Brain microvascular endothelial cell (primary cell): Measurements from ENCODE around the gene LPCAT1.

Experiments
- DNase-seq: peaks from one replicate; pipeline ENCODE4 v3.0.0-alpha.2; 2020
- H3K27ac ChIP-seq: fragments of 250-450 bp; sonication (Bioruptor Pico); 2 replicates; pipeline ENCODE4 v1.5.1; 2020; ENCODE audit warnings: mild to moderate bottlenecking, moderate library complexity
- H3K27me3 ChIP-seq: fragments of 250-450 bp; sonication (Bioruptor Pico); replicated peaks from 2 replicates; pipeline ENCODE4 v1.5.1; 2020; ENCODE audit warnings: mild to moderate bottlenecking
- H3K36me3 ChIP-seq: fragments of 250-450 bp; sonication (Bioruptor Pico); replicated peaks from 2 replicates; pipeline ENCODE4 v1.5.1; 2020; ENCODE audit warnings: mild to moderate bottlenecking
- H3K4me3 ChIP-seq: 2 replicates; pipeline ENCODE4 v1.5.1; 2011; ENCODE audit warnings: low read depth, mild to moderate bottlenecking, control low read depth, low read length, moderate library complexity
- in situ Hi-C: cut with HindIII; loops from 2 replicates; pipeline ENCODE4 v1.10.0; 2017; ENCODE audit warnings: low sequenced_read_pairs, low pct_ligation_motif_present
- TF ChIP-seq, protein P1 (sequence below): IDR thresholded peaks from 2 replicates; pipeline ENCODE4 v1.5.1; 2011; ENCODE audit warnings: low read depth, mild to moderate bottlenecking, moderate library complexity, low read length, control low read depth, inconsistent platforms; ENCODE audit errors: missing control alignments

The LPCAT1 gene

DNA sequence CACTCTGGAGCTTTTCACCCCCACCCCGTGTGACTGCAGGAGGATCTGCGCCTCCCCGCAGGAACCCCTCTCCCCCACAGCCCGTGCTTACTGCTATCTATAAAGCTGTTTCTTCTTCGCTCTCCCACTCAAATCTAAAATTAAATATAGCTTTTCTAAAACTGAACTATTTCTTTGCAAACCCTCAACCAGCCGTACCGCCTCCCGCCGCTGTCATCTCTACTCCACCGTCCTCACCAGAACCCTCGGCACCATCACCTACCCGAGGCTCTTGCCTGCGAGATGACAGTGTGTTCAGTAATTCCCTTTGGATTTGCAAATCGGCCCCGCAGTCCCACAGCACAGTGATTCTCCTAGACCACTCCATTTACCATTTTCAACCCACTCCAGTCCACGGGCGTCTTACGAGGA is 13.6 kb downstream of the LPCAT1 start:
- no peak overlapping the region for H3K4me3 ChIP-seq
- TF ChIP-seq, protein P1, sequence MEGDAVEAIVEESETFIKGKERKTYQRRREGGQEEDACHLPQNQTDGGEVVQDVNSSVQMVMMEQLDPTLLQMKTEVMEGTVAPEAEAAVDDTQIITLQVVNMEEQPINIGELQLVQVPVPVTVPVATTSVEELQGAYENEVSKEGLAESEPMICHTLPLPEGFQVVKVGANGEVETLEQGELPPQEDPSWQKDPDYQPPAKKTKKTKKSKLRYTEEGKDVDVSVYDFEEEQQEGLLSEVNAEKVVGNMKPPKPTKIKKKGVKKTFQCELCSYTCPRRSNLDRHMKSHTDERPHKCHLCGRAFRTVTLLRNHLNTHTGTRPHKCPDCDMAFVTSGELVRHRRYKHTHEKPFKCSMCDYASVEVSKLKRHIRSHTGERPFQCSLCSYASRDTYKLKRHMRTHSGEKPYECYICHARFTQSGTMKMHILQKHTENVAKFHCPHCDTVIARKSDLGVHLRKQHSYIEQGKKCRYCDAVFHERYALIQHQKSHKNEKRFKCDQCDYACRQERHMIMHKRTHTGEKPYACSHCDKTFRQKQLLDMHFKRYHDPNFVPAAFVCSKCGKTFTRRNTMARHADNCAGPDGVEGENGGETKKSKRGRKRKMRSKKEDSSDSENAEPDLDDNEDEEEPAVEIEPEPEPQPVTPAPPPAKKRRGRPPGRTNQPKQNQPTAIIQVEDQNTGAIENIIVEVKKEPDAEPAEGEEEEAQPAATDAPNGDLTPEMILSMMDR = no peak
- H3K27ac ChIP-seq = no peak overlapping the region
- in situ Hi-C loops = no loop called here
- DNase-seq = no peak
- H3K27me3 ChIP-seq = no peaks in the 10 kb centered on the region
- peaks cover 6% of the 10 kb centered on the region for H3K36me3 ChIP-seq

DNA sequence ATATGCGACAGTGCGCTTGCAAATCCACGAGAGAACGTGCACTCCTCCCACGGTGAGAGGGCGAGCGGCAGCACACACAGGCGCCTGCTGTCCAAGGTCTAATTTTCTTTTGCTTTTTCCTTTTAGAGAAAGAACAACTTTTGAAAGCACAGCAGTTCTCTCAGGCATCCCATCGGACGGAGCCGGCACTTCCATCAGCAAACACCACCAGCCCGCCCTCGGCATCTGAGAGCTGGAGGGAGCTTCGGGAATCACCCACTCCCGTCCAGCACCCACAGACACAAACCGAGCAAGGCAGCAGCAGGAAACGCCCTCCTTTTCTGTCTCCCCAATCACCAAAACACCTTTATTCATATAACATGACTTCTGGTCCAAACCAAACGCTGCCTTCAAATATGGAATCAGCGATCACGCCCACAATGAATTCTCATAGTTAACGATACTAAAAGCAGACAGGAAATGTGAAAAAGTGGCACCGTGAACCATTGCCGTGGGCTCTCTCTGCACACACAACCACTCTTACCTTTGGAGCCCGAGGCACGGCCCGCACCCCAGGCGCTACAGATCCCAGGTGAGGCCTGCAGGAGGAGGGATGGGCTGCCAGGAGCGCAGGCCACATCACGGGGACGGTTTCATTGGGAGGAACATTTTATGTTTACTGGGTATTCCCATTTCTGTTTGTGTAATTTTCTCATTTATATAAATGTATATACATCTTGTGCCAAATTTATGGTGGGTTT is 14.2 kb downstream of the LPCAT1 start:
- Histone ChIP-seq H3K27me3 (no peaks in the 10 kb centered on the region), H3K4me3 (no peak overlapping the region), H3K36me3 (peaks cover 6% of the 10 kb centered on the region), H3K27ac (no peak overlapping the region)
- DNase-seq = no peak
- TF ChIP-seq, protein P1 = no peak
- in situ Hi-C loops = no loop called here

DNA sequence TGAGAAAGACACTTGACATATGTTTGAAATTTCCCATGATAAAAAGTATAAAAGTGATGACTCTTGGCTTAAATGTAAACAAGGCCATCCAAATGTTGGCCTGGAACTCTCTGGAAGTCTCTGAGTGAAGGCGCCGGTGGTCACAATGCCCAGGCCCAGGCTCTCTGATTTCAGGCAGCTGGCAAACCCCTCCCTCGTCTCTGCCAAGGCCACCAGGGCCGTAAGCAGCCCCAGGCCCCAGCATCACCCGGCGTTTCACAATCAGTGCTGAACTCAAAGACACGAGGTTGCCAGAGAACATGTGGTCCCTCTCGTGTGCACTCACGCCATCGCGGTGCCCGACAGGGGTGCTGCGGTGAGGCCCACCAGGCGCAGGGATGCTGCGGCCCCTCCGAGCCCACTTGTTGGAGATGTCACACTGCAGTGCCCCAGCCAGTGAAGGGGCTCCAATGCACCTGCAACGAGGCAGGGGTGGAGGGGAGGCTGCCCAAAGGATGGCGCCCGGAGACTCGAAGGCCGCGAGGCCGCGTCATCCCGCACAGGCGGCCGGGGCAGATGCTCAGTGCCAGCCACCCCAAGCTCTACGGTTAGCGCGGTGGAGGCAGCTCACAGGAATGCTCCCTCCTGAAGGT is 15.0 kb downstream of the LPCAT1 start:
- no peak for DNase-seq
- Histone ChIP-seq H3K4me3 (no peak overlapping the region), H3K27me3 (no peaks in the 10 kb centered on the region), H3K36me3 (peaks cover 6% of the 10 kb centered on the region), H3K27ac (no peak overlapping the region)
- TF ChIP-seq, protein P1 = no peak
- in situ Hi-C loops = no loop called here

DNA sequence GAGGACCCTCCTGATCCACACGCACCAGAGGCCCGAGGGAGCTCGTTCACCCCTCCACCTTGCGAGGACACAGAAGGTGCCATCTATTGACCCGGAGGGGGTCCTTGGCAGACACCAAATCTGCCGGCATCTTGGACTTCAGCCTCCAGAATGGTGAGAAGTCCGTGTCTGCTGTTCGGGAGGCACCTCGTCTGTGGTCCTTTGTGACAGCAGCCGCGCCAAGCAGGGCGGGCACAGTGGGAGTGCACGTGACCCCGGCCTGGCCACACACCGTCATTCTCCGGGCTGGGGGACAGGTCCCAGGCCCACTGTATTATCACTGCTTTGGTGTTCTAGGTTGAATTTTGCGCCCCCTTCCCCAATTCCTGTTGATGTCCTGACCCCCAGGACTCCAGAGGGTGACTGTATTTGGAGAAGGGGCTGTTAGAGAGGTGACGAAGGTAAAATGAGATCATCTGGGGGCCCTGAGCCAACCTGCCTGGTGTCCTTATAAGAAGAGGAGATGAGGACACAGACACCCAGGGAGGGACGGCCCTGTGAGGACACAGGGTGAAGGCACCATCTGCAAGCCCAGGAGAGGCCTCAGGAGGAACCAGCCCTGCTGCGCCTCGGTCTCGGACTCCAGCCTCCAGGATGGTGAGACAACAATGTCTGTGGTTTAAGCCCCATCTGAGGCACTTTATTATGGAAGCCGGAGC is 15.7 kb downstream of the LPCAT1 start:
- in situ Hi-C loops = no loop called here

DNA sequence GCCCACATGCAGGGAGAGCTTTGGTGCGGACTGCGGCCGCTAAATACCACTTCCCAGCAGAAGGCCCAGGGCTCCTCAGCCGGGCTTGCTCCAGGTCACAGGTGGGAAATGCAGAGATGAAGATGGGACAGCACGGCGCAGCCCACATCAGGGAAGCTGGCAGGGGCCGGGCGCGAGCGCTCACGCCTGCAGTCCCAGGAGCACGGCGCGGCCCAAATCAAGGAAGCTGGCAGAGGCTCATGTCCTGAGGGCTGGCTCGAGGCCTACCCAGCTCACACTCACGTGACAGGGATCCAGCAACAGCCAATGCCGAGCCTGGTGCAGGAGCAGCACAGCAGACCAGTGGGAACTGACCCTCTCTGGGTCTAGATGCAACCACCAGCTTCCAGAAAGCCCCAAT is 16.3 kb downstream of the LPCAT1 start:
- Histone ChIP-seq H3K4me3 (no peak overlapping the region), H3K27ac (no peak overlapping the region), H3K36me3 (peaks cover 6% of the 10 kb centered on the region), H3K27me3 (no peaks in the 10 kb centered on the region)
- DNase-seq = no peak
- TF ChIP-seq, protein P1 = no peak
- in situ Hi-C loops = no loop called here

More for the DNA sequence above, 15.7 kb downstream of the LPCAT1 start:
- no peak for DNase-seq
- Histone ChIP-seq H3K4me3 (no peak overlapping the region), H3K27me3 (no peaks in the 10 kb centered on the region), H3K27ac (no peak overlapping the region), H3K36me3 (peaks cover 6% of the 10 kb centered on the region)
- TF ChIP-seq, protein P1 = no peak
